HCT116 (cell line): ENCODE data around the gene ATP7B. TPM values are rescaled to one million over a fixed set of nuclear protein-coding genes. Genes with fewer than 3 reads are reported as not detected.

Experiments
- ATAC-seq: fragments of 200-7000 bp; cut with Tn5 transposase; 2 replicates; pipeline ENCODE4 v1.9.1; 2020; ENCODE audit warnings: mild to moderate bottlenecking, moderate library complexity
- BruUV-seq: library from RNA; stranded (reverse); fragments of 400-500 nt; replicated peaks from 2 replicates; lab custom pipeline; 2021; lab: Mats Ljungman, UMichigan
- CTCF ChIA-PET: fragments of 300-600 bp; sonication (Branson Sonifier 250); formaldehyde crosslinking; loops from one replicate; lab custom pipeline; 2021; ENCODE audit warnings: antibody characterized with exemption; lab: Charles Lee
- POLR2A ChIA-PET: fragments of 300-600, 350-600 bp; sonication (Branson Sonifier 250); formaldehyde crosslinking; loops from one replicate; lab custom pipeline; 2021; ENCODE audit warnings: antibody characterized with exemption; lab: Charles Lee
- RAD21 ChIA-PET, 2 experiments: fragments of 300-600 bp; sonication (Branson Sonifier 250); formaldehyde crosslinking; loops; one replicate each; lab custom pipeline; 2023; ENCODE audit warnings: low total read pairs in 2 of 2; ENCODE audit not compliant: uncharacterized antibody in 2 of 2, unreplicated experiment in 2 of 2, low non-redundant PET in 1 of 2; lab: Charles Lee
- DNase-seq: peaks from one replicate; pipeline ENCODE4 v3.0.0-alpha.2; 2010; ENCODE audit warnings: low read depth, low spot score
- H2AFZ ChIP-seq: fragments of 200-600 bp; shearing (Covaris generic), sonication (generic); 2 replicates; pipeline ENCODE4 v1.6.1; 2017; ENCODE audit warnings: low read depth, mixed run types, mixed read lengths, antibody characterized with exemption, low read length; ENCODE audit not compliant: poor library complexity, severe bottlenecking
- H3K27ac ChIP-seq: 2 replicates; pipeline ENCODE4 v1.5.1; 2012; ENCODE audit warnings: low read depth, low read length
- H3K27me3 ChIP-seq: fragments of 200-600 bp; sonication (generic); 2 replicates; pipeline ENCODE4 v1.6.1; 2016; ENCODE audit warnings: mixed run types, low read length, mixed read lengths; ENCODE audit not compliant: insufficient read depth
- H3K36me3 ChIP-seq, 2 experiments: fragments of 200-500 bp in 1 of 2; fragments of 200-600 bp in 1 of 2; sonication (Bioruptor generic) in 1 of 2; sonication (generic) in 1 of 2; 2 replicates each; pipeline versions ENCODE4 v1.5.1 to v1.6.1; 2014 to 2016; ENCODE audit warnings: low read length in 2 of 2, inconsistent platforms in 1 of 2, mixed read lengths in 1 of 2, mixed run types in 1 of 2; ENCODE audit not compliant: insufficient read depth in 2 of 2, control insufficient read depth in 1 of 2
- H3K4me1 ChIP-seq, 2 experiments: fragments of 200-600 bp in 1 of 2; sonication (generic) in 1 of 2; 2 replicates each; pipeline versions ENCODE4 v1.5.1 to v1.6.1; 2012 to 2017; ENCODE audit warnings: low read length in 2 of 2, inconsistent platforms in 1 of 2, mild to moderate bottlenecking in 1 of 2, mixed read lengths in 1 of 2, mixed run types in 1 of 2, moderate library complexity in 1 of 2; ENCODE audit not compliant: insufficient read depth in 2 of 2, control insufficient read depth in 1 of 2
- H3K4me2 ChIP-seq: fragments of 200-600 bp; sonication (generic); 2 replicates; pipeline ENCODE4 v1.6.1; 2017; ENCODE audit warnings: mixed run types, low read length, mixed read lengths
- H3K4me3 ChIP-seq, 2 experiments: fragments of 200-600 bp in 1 of 2; sonication (generic) in 1 of 2; replicated peaks in 1 of 2; 2 replicates each; pipeline ENCODE4 v1.5.1; 2011 to 2016; ENCODE audit warnings: low read length in 2 of 2, control low read depth in 1 of 2, low read depth in 1 of 2, mild to moderate bottlenecking in 1 of 2, mixed read lengths in 1 of 2, mixed run types in 1 of 2
- H3K79me2 ChIP-seq: fragments of 200-600 bp; sonication (generic); 2 replicates; pipeline ENCODE4 v1.6.1; 2017; ENCODE audit warnings: mild to moderate bottlenecking, mixed run types, low read length, moderate library complexity, mixed read lengths; ENCODE audit not compliant: insufficient read depth
- H3K9ac ChIP-seq: fragments of 200-600 bp; sonication (generic); 2 replicates; pipeline ENCODE4 v1.6.1; 2016; ENCODE audit warnings: low read length, mixed read lengths
- H3K9me2 ChIP-seq: fragments of 200-600 bp; sonication (generic), shearing (Covaris generic); 2 replicates; pipeline ENCODE4 v1.6.1; 2017; ENCODE audit warnings: mixed run types, mild to moderate bottlenecking, moderate library complexity; ENCODE audit not compliant: insufficient read depth
- H3K9me3 ChIP-seq, 2 experiments: fragments of 200-500 bp in 1 of 2; fragments of 200-600 bp in 1 of 2; sonication (Bioruptor generic) in 1 of 2; sonication (generic) in 1 of 2; 2 replicates each; pipeline ENCODE4 v1.6.1; 2014 to 2017; ENCODE audit warnings: low read length in 2 of 2, mixed read lengths in 2 of 2, inconsistent platforms in 1 of 2, low read depth in 1 of 2, mild to moderate bottlenecking in 1 of 2, mixed run types in 1 of 2, moderate library complexity in 1 of 2; ENCODE audit not compliant: control insufficient read depth in 1 of 2, insufficient read depth in 1 of 2
- H4K20me1 ChIP-seq: fragments of 200-600 bp; sonication (generic), shearing (Covaris generic); 2 replicates; pipeline ENCODE4 v1.6.1; 2017; ENCODE audit warnings: mixed run types, mild to moderate bottlenecking, moderate library complexity; ENCODE audit not compliant: insufficient read depth
- EGR1 ChIP-seq: IDR thresholded peaks from 2 replicates; pipeline ENCODE4 v1.6.1; 2012; ENCODE audit warnings: low read depth
- ELF1 ChIP-seq: IDR thresholded peaks from 2 replicates; pipeline ENCODE4 v1.6.1; 2012; ENCODE audit warnings: low read depth, borderline replicate concordance
- EZH2 ChIP-seq: fragments of 200-600 bp; sonication (generic); IDR thresholded peaks from 2 replicates; pipeline ENCODE4 v1.6.1; 2017; ENCODE audit warnings: antibody characterized with exemption, mixed run types
- EZH2phosphoT487 ChIP-seq: fragments of 200-600 bp; IDR thresholded peaks from 2 replicates; pipeline ENCODE4 v1.6.1; 2018; ENCODE audit warnings: antibody characterized with exemption, borderline replicate concordance
- POLR2A ChIP-seq: IDR thresholded peaks from 2 replicates; pipeline ENCODE4 v1.7.0; 2011; ENCODE audit warnings: borderline replicate concordance; ENCODE audit not compliant: insufficient read depth, insufficient read length; ENCODE audit errors: extremely low read depth
- POLR2AphosphoS5 ChIP-seq: IDR thresholded peaks from 2 replicates; pipeline ENCODE4 v1.6.1; 2011; ENCODE audit warnings: mild to moderate bottlenecking, low read depth, low read length, moderate library complexity
- RAD21 ChIP-seq: IDR thresholded peaks from 2 replicates; pipeline ENCODE4 v1.6.1; 2012; ENCODE audit warnings: low read depth, mild to moderate bottlenecking
- SP1 ChIP-seq: IDR thresholded peaks from 2 replicates; pipeline ENCODE4 v1.6.1; 2012; ENCODE audit warnings: low read depth
- SRF ChIP-seq: IDR thresholded peaks from 2 replicates; pipeline ENCODE4 v1.6.1; 2012; ENCODE audit warnings: low read depth
- YY1 ChIP-seq: IDR thresholded peaks from 2 replicates; pipeline ENCODE4 v1.6.1; 2011; ENCODE audit warnings: low read length, low read depth, moderate library complexity, mild to moderate bottlenecking; ENCODE audit not compliant: insufficient replicate concordance; ENCODE audit errors: extremely low read depth
- ZBTB33 ChIP-seq: IDR thresholded peaks from 2 replicates; pipeline ENCODE4 v1.6.1; 2011; ENCODE audit warnings: mild to moderate bottlenecking, low read length, moderate library complexity; ENCODE audit not compliant: insufficient replicate concordance; ENCODE audit errors: extremely low read depth
- ZNF274 ChIP-seq: fragments of 200-500 bp; sonication (Bioruptor generic); IDR thresholded peaks from 2 replicates; pipeline ENCODE4 v1.6.1; 2014; ENCODE audit warnings: mild to moderate bottlenecking, low read depth, low read length, inconsistent platforms
- intact Hi-C: fragments of 100-400 bp; cut with micrococcal nuclease; formaldehyde crosslinking; loops from 2 replicates; pipeline ENCODE4 v1.10.0; 2022
- total RNA-seq: library from RNA; stranded (reverse); gene quantifications from one replicate; pipeline ENCODE4 v1.2.1, GENCODE V29; 2021; ENCODE audit not compliant: unreplicated experiment
- TF ChIP-seq, protein P1 (sequence below): IDR thresholded peaks from 2 replicates; pipeline ENCODE4 v1.6.1; 2012

Gene ATP7B
- total RNA-seq, 1 experiment from 2014 or later, result 10.3 TPM

- ATAC-seq (no peak), DNase-seq (no peak)
- Histone ChIP-seq H2AFZ (no peak overlapping the region), H3K36me3 (no peaks in the 10 kb centered on the region), H3K4me1 (no peaks in the 10 kb centered on the region), H4K20me1 (no peaks in the 10 kb centered on the region), H3K9me2 (no peaks in the 10 kb centered on the region), H3K9ac (no peak overlapping the region), H3K4me2 (no peak overlapping the region), H3K9me3 (no peaks in the 10 kb centered on the region), H3K4me3 (no peak overlapping the region), H3K27me3 (0 out of 2 replicates have a peak, but pooled peaks cover 2% of the 10 kb centered on the region), H3K79me2 (no peaks in the 10 kb centered on the region), H3K27ac (no peak overlapping the region)
- POLR2A ChIA-PET, result no interaction called here
- RAD21 ChIA-PET, result no interaction called here
- intact Hi-C loops, result no loop called here
- BruUV-seq, result no TSS peak
- TF ChIP-seq YY1 (no peak), SRF (no peak), RAD21 (no peak), EGR1 (no peak), EZH2phosphoT487 (no peak), EZH2 (no peak), SP1 (no peak), ZNF274 (no peak)
- TF ChIP-seq, protein P1, sequence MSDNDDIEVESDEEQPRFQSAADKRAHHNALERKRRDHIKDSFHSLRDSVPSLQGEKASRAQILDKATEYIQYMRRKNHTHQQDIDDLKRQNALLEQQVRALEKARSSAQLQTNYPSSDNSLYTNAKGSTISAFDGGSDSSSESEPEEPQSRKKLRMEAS, result no peak
- CTCF ChIA-PET, result no interaction called here
These were observed 104.1 kb downstream of the ATP7B start for GRCh38 chr13:51907040-51907732.

GRCh38 chr13:51906581-51906980 lies 104.7 kb downstream of the ATP7B start:
- Histone ChIP-seq H3K4me3 (no peak overlapping the region), H3K4me2 (no peak overlapping the region), H3K79me2 (no peaks in the 10 kb centered on the region), H3K27me3 (0 out of 2 replicates have a peak, but pooled peaks cover 2% of the 10 kb centered on the region), H3K9me2 (no peaks in the 10 kb centered on the region)
- no peak for DNase-seq
- no peak for TF ChIP-seq POLR2A
- no peak for TF ChIP-seq ZBTB33
- no peak for TF ChIP-seq POLR2AphosphoS5
- no peak for TF ChIP-seq ELF1
- TF ChIP-seq, all 23 proteins: peak for 0
- Histone ChIP-seq H3K9ac (no peak overlapping the region), H4K20me1 (no peaks in the 10 kb centered on the region), H3K4me1 (no peaks in the 10 kb centered on the region), H3K36me3 (no peaks in the 10 kb centered on the region), H3K27ac (no peak overlapping the region), H2AFZ (no peak overlapping the region), H3K9me3 (no peaks in the 10 kb centered on the region)
- ChIA-PET CTCF (no interaction called here), POLR2A (no interaction called here), RAD21 (no interaction called here)
- intact Hi-C loops, result no loop called here
- ATAC-seq, result no peak
- no TSS peak for BruUV-seq
